ENCODE measurements around the gene TCEANC2. TPM values are rescaled to one million over a fixed set of nuclear protein-coding genes. Genes with fewer than 3 reads are reported as not detected.
"Not testable (repeated sequence)": the region's sequence is repeated elsewhere in the genome, so short reads cannot be mapped to it uniquely, and the experiment has no call there.

TCEANC2 gene
- total RNA-seq, 1 experiment from 2014 or later: 8.4 TPM

GRCh38 chr1:54024358-54024757 lies 29.1 kb upstream of the TCEANC2 start:
- H3K27ac Mint-ChIP-seq (ENCODE audit: unreplicated experiment): no peak overlapping the region
- BruUV-seq (replicated peaks): no TSS peak
- no peaks in the 10 kb centered on the region for H3K27me3 Mint-ChIP-seq (ENCODE audit: unreplicated experiment)
- no peaks in the 10 kb centered on the region for H3K9me3 Mint-ChIP-seq (ENCODE audit: low read depth, unreplicated experiment)
- DNase-seq: no peak
- CTCF ChIA-PET: interaction anchor here (0.7 kb wide), 1 partner anchor 273 kb away, joined by 4 read pairs; no protein-coding TSS in a partner anchor
- intact Hi-C loops (cut with micrococcal nuclease; ENCODE audit: unreplicated experiment): no loop called here
- H3K4me3 Mint-ChIP-seq (ENCODE audit: low read depth, unreplicated experiment): no peak overlapping the region
- no peaks in the 10 kb centered on the region for H3K4me1 Mint-ChIP-seq (ENCODE audit: low read depth, unreplicated experiment)
- no peaks in the 10 kb centered on the region for H3K36me3 Mint-ChIP-seq (ENCODE audit: insufficient read depth, unreplicated experiment)
- TF ChIP-seq CTCF (IDR thresholded peaks at IDR 0.05; ENCODE audit: unreplicated experiment): no peak

GRCh38 chr1:54024811-54025210 lies 28.6 kb upstream of the TCEANC2 start:
- DNase-seq; H3K4me3 Mint-ChIP-seq (ENCODE audit: low read depth, unreplicated experiment); H3K9me3 Mint-ChIP-seq (ENCODE audit: low read depth, unreplicated experiment); H3K4me1 Mint-ChIP-seq (ENCODE audit: low read depth, unreplicated experiment); H3K27me3 Mint-ChIP-seq (ENCODE audit: unreplicated experiment); intact Hi-C loops (cut with micrococcal nuclease; ENCODE audit: unreplicated experiment); BruUV-seq (replicated peaks); H3K27ac Mint-ChIP-seq (ENCODE audit: unreplicated experiment); H3K36me3 Mint-ChIP-seq (ENCODE audit: insufficient read depth, unreplicated experiment): not testable (repeated sequence)
- CTCF ChIA-PET: interaction anchor here (0.7 kb wide), 1 partner anchor 273 kb away, joined by 4 read pairs; no protein-coding TSS in a partner anchor

DNA sequence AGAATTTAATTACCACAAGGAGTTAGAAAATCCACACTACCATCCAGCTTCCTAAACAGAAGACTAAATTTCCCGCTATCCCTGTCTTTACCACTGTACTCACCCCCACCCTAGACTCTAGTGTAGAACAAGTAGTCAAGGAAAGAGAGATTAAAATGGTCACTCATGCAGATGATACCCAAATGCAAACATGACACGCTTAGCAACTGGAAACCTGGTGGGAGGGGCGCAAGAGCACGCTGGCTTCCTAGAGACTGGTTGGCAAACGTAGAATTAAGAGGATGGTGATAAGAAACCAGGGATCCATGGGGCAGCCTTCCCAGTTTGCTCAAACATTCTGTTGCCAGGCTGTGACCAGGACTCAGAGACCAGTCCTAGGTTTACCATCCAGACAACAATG lies 25.6 kb upstream of the TCEANC2 start:
- Mint-ChIP-seq H3K27ac (ENCODE audit: unreplicated experiment) (no peak overlapping the region), H3K27me3 (ENCODE audit: unreplicated experiment) (no peaks in the 10 kb centered on the region), H3K9me3 (ENCODE audit: low read depth, unreplicated experiment) (no peaks in the 10 kb centered on the region), H3K36me3 (ENCODE audit: insufficient read depth, unreplicated experiment) (peaks cover under 1% of the 10 kb centered on the region), H3K4me1 (ENCODE audit: low read depth, unreplicated experiment) (no peaks in the 10 kb centered on the region), H3K4me3 (ENCODE audit: low read depth, unreplicated experiment) (no peak overlapping the region)
- intact Hi-C loops (cut with micrococcal nuclease; ENCODE audit: unreplicated experiment): no loop called here
- no TSS peak for BruUV-seq (replicated peaks)
- TF ChIP-seq CTCF (IDR thresholded peaks at IDR 0.05; ENCODE audit: unreplicated experiment): no peak
- DNase-seq: no peak
- CTCF ChIA-PET: no interaction called here

DNA sequence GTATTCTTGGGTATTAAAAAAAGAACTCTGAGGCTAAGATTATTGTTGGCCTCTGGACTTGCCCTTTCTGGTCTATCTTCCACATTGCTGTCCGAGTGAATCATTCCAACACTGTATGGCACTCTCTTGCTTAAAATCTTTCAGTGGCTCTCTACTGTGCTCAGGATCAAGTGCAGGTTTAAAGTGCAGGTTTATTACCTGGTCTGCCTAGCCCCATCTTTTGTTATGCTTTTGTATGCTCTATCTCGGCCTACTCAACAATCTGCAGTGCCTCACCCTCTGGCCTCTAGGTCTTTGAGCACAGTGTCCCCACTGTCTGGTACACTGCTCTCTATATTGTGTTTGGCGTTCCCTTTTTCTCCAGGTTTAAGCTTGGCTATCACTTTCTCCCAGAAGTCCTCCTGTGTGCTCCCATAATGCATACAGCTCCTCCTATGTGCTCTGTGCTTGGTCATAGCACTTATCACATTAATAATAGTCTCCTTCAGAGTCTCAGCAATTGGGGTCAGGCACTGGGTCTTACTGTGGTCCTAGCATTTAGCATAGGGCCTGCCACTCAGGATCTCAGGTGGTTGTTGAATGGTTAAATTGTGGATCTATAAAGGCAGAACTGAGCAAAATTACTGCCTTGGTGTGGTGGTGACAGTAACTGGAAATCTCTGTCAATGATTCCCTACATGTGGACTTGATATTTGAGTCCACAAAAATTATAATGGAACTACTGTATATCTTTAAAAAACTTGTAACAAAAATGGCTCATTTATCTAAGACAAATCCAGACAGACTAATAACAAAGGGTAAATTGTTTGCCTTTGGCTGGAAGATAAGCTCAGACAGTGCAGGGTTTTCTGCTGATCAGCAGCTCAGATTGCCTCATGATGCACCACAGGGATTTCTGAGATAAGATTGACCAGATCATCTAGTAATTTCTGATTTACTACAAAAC lies 24.8 kb upstream of the TCEANC2 start:
- DNase-seq: no peak
- Mint-ChIP-seq H3K4me3 (ENCODE audit: low read depth, unreplicated experiment) (no peak overlapping the region), H3K9me3 (ENCODE audit: low read depth, unreplicated experiment) (no peaks in the 10 kb centered on the region), H3K36me3 (ENCODE audit: insufficient read depth, unreplicated experiment) (peaks cover 5% of the 10 kb centered on the region), H3K27ac (ENCODE audit: unreplicated experiment) (no peak overlapping the region), H3K27me3 (ENCODE audit: unreplicated experiment) (no peaks in the 10 kb centered on the region), H3K4me1 (ENCODE audit: low read depth, unreplicated experiment) (no peaks in the 10 kb centered on the region)
- intact Hi-C loops (cut with micrococcal nuclease; ENCODE audit: unreplicated experiment): no loop called here
- BruUV-seq (replicated peaks): no TSS peak
- CTCF ChIA-PET: no interaction called here
- TF ChIP-seq CTCF (IDR thresholded peaks at IDR 0.05; ENCODE audit: unreplicated experiment): no peak

DNA sequence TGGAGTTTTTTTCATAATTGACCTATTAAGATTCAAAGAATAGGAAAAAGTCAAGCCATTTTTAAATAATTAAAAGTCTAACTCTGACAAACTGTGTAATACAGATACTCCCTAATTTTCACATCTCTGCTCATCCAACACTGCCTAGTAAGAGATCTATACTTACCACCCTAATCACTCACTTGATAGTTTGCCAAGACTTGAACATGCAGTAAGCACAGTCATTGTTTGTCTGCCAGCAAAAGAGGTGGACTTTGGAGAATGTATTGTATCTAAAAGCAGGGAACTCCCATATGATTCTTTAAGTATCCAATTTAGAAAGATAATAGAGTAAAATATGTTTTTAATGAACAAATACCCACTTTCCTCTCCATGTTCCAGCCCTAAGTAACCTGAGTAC lies 15.9 kb upstream of the TCEANC2 start:
- Mint-ChIP-seq H3K9me3 (ENCODE audit: low read depth, unreplicated experiment) (no peaks in the 10 kb centered on the region), H3K4me3 (ENCODE audit: low read depth, unreplicated experiment) (no peak overlapping the region), H3K27ac (ENCODE audit: unreplicated experiment) (no peak overlapping the region), H3K36me3 (ENCODE audit: insufficient read depth, unreplicated experiment) (peaks cover 16% of the 10 kb centered on the region), H3K4me1 (ENCODE audit: low read depth, unreplicated experiment) (no peaks in the 10 kb centered on the region), H3K27me3 (ENCODE audit: unreplicated experiment) (no peaks in the 10 kb centered on the region)
- CTCF ChIA-PET: no interaction called here
- BruUV-seq (replicated peaks): no TSS peak
- no peak for DNase-seq
- TF ChIP-seq CTCF (IDR thresholded peaks at IDR 0.05; ENCODE audit: unreplicated experiment): no peak
- intact Hi-C loops (cut with micrococcal nuclease; ENCODE audit: unreplicated experiment): no loop called here
